ENCODE data around the gene NFATC4.

- TF ChIP-seq CTCF (conservative IDR thresholded peaks at IDR 0.05; ENCODE audit: low read depth, low read length) (no peak), RAD21 (IDR thresholded peaks at IDR 0.05; ENCODE audit: low read length) (no peak), POLR2A (IDR thresholded peaks at IDR 0.05; ENCODE audit: low read depth, low read length) (no peak), CHD1 (IDR thresholded peaks at IDR 0.05; ENCODE audit: low read depth, low read length) (no peak), RCOR1 (IDR thresholded peaks at IDR 0.05; ENCODE audit: insufficient replicate concordance, low read length) (no peak), RFX5 (IDR thresholded peaks at IDR 0.05; ENCODE audit: low read depth, low read length) (no peak), CEBPB (IDR thresholded peaks at IDR 0.05; ENCODE audit: low read depth, low read length) (no peak), MXI1 (IDR thresholded peaks at IDR 0.05; ENCODE audit: borderline replicate concordance, low read depth, low read length) (no peak), BHLHE40 (IDR thresholded peaks at IDR 0.05; ENCODE audit: low read depth, low read length) (no peak), USF2 (IDR thresholded peaks at IDR 0.05; ENCODE audit: low read depth, low read length) (no peak), ELK1 (IDR thresholded peaks at IDR 0.05; ENCODE audit: borderline replicate concordance, low read depth, low read length) (no peak), SMC3 (IDR thresholded peaks at IDR 0.05; ENCODE audit: low read depth, low read length) (no peak), FOS (IDR thresholded peaks at IDR 0.05; ENCODE audit: low read depth, low read length) (no peak), MAFK (IDR thresholded peaks at IDR 0.05; ENCODE audit: low read depth, low read length) (no peak)
Observed at GRCh38 chr14:24422694-24423601, 55.0 kb downstream of the NFATC4 start.

Data from IMR-90 (cell line).